IMR-90 (cell line): ENCODE measurements around the gene MARK2.

ENCODE experiments used
- BHLHE40 ChIP-seq: fragments of 150-350 bp; IDR thresholded peaks from 2 replicates; pipeline ENCODE4 v1.6.1; 2016; ENCODE audit warnings: mild to moderate bottlenecking, low read depth, low read length
- CTCF ChIP-seq: conservative IDR thresholded peaks from 2 replicates; pipeline ENCODE4 v1.5.1; 2012; ENCODE audit warnings: mild to moderate bottlenecking, low read depth, low read length, improper control_type of control experiment
- FOS ChIP-seq: fragments of 150-350 bp; IDR thresholded peaks from 2 replicates; pipeline ENCODE4 v1.6.1; 2016; ENCODE audit warnings: low read depth, low read length
- MXI1 ChIP-seq: IDR thresholded peaks from 2 replicates; pipeline ENCODE4 v1.6.1; 2012; ENCODE audit warnings: low read depth, mild to moderate bottlenecking, low read length, moderate library complexity, borderline replicate concordance
- POLR2A ChIP-seq: IDR thresholded peaks from 2 replicates; pipeline ENCODE4 v1.6.1; 2012; ENCODE audit warnings: mild to moderate bottlenecking, low read depth, low read length
- RAD21 ChIP-seq: IDR thresholded peaks from 2 replicates; pipeline ENCODE4 v1.6.1; 2012; ENCODE audit warnings: low read length, improper control_type of control experiment
- RCOR1 ChIP-seq: IDR thresholded peaks from 2 replicates; pipeline ENCODE4 v1.6.1; 2012; ENCODE audit warnings: mild to moderate bottlenecking, low read length, improper control_type of control experiment; ENCODE audit not compliant: insufficient replicate concordance
- RFX5 ChIP-seq: IDR thresholded peaks from 2 replicates; pipeline ENCODE4 v1.8.0; 2012; ENCODE audit warnings: low read depth, mild to moderate bottlenecking, low read length, moderate library complexity
- USF2 ChIP-seq: fragments of 150-350 bp; IDR thresholded peaks from 2 replicates; pipeline ENCODE4 v1.6.1; 2017; ENCODE audit warnings: mild to moderate bottlenecking, antibody characterized with exemption, low read length, low read depth

GRCh38 chr11:63951779-63952536 is 113.0 kb downstream of the MARK2 start:
- TF ChIP-seq RCOR1: no peak
- no peak for TF ChIP-seq POLR2A
- TF ChIP-seq CTCF: no peak
- no peak for TF ChIP-seq USF2
- TF ChIP-seq RFX5: no peak
- no peak for TF ChIP-seq MXI1
- TF ChIP-seq BHLHE40: no peak
- no peak for TF ChIP-seq FOS
- no peak for TF ChIP-seq RAD21
